Neural progenitor cell (in vitro differentiated cells): Measurements from ENCODE around the gene LDB2. TPM values are rescaled to one million over a fixed set of nuclear protein-coding genes. Genes with fewer than 3 reads are reported as not detected.

Experiments
- DNase-seq: peaks from one replicate; pipeline ENCODE4 v3.0.0-alpha.2; 2016; ENCODE audit warnings: low spot score
- H2AFZ ChIP-seq: fragments of 200-600 bp; sonication (generic); replicated peaks from 2 replicates; pipeline ENCODE4 v1.6.1; 2016; ENCODE audit warnings: antibody characterized with exemption
- H3F3A ChIP-seq: fragments of 200-600 bp; sonication (generic); 2 replicates; pipeline ENCODE4 v1.6.1; 2016; ENCODE audit warnings: antibody characterized with exemption, low read depth
- H3K27ac ChIP-seq: fragments of 200-600 bp; sonication (generic); 2 replicates; pipeline ENCODE4 v1.5.1; 2016; ENCODE audit warnings: mild to moderate bottlenecking
- H3K27me3 ChIP-seq: fragments of 200-600 bp; sonication (generic); 2 replicates; pipeline ENCODE4 v1.6.1; 2016; ENCODE audit warnings: mild to moderate bottlenecking, moderate library complexity
- H3K36me3 ChIP-seq: fragments of 200-600 bp; sonication (generic); 2 replicates; pipeline ENCODE4 v1.5.1; 2016
- H3K4me1 ChIP-seq: fragments of 200-600 bp; sonication (generic); 2 replicates; pipeline ENCODE4 v1.6.1; 2016; ENCODE audit warnings: mixed run types
- H3K4me2 ChIP-seq: fragments of 200-600 bp; sonication (generic); 2 replicates; pipeline ENCODE4 v1.6.1; 2016
- H3K4me3 ChIP-seq: fragments of 200-600 bp; sonication (generic); 2 replicates; pipeline ENCODE4 v1.5.1; 2016
- H3K79me2 ChIP-seq: fragments of 200-600 bp; sonication (generic); 2 replicates; pipeline ENCODE4 v1.6.1; 2016; ENCODE audit warnings: low read depth
- H3K9ac ChIP-seq: fragments of 200-600 bp; sonication (generic); 2 replicates; pipeline ENCODE4 v1.6.1; 2016
- H3K9me3 ChIP-seq: fragments of 200-600 bp; sonication (generic); 2 replicates; pipeline ENCODE4 v1.5.1; 2016; ENCODE audit warnings: low read depth
- H4K20me1 ChIP-seq: fragments of 200-600 bp; sonication (generic); 2 replicates; pipeline ENCODE4 v1.6.1; 2016; ENCODE audit warnings: low read depth
- H3K27ac Mint-ChIP-seq: 3 replicates; pipeline ENCODE4 v1.8.0; 2021; ENCODE audit warnings: mixed read lengths
- H3K27me3 Mint-ChIP-seq: 2 replicates; pipeline ENCODE4 v1.8.0; 2022; ENCODE audit warnings: low read depth, mild to moderate bottlenecking, inconsistent platforms, moderate library complexity, mixed read lengths; ENCODE audit not compliant: insufficient read depth
- H3K36me3 Mint-ChIP-seq: 3 replicates; pipeline ENCODE4 v1.8.0; 2021; ENCODE audit warnings: mixed read lengths
- H3K4me1 Mint-ChIP-seq: 3 replicates; pipeline ENCODE4 v1.8.0; 2021; ENCODE audit warnings: mixed read lengths
- H3K4me3 Mint-ChIP-seq: 3 replicates; pipeline ENCODE4 v1.8.0; 2021; ENCODE audit warnings: mild to moderate bottlenecking, moderate library complexity, mixed read lengths
- H3K9me3 Mint-ChIP-seq: 3 replicates; pipeline ENCODE4 v1.8.0; 2020; ENCODE audit warnings: mixed read lengths
- CTCF ChIP-seq: fragments of 200-600 bp; sonication (generic); IDR thresholded peaks from 2 replicates; pipeline ENCODE4 v1.5.1; 2017; ENCODE audit warnings: antibody characterized with exemption, mild to moderate bottlenecking
- EZH2 ChIP-seq: fragments of 200-600 bp; sonication (generic); IDR thresholded peaks from 2 replicates; pipeline ENCODE4 v1.6.1; 2017; ENCODE audit warnings: antibody characterized with exemption, mild to moderate bottlenecking, moderate library complexity
- EZH2phosphoT487 ChIP-seq: fragments of 200-600 bp; sonication (generic); IDR thresholded peaks from 2 replicates; pipeline ENCODE4 v1.6.1; 2017; ENCODE audit warnings: antibody characterized with exemption
- total RNA-seq: library from RNA; depleted of rRNA; stranded (reverse); fragments of >200 nt; gene quantifications from 2 replicates; pipeline ENCODE4 v1.2.3, GENCODE V29; 2015; ENCODE audit warnings: low replicate concordance

LDB2 gene
- total RNA-seq, 1 donor from 2014 or later, result 24.3 TPM

DNA sequence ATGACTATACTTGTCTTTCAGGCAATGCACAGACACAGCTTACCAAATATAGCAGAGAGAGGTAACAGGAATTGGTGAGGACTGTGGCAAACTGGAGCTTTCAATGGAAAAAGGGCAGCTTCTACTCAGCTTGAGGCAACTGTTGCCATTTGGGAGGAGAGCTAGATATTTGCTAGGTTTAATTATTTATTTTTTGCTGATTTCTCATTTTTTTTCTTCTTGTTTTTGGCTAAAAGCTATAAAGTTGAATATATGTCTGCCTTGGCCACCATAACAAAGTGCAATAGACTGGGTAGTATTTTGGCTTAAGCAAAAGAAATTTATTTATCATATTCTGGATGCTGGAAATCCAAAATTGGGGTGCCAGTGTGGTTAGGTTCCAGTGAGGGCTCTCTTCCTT, 93.9 kb downstream of the LDB2 start:
- Mint-ChIP-seq H3K27ac (no peak overlapping the region), H3K4me1 (no peaks in the 10 kb centered on the region), H3K9me3 (peaks cover 5% of the 10 kb centered on the region), H3K4me3 (no peak overlapping the region), H3K36me3 (peaks cover 7% of the 10 kb centered on the region), H3K27me3 (no peaks in the 10 kb centered on the region)
- TF ChIP-seq EZH2 (no peak), EZH2phosphoT487 (no peak), CTCF (no peak)
- no peak for DNase-seq
- no peak overlapping the region for H3K4me2 ChIP-seq
- H3K79me2 ChIP-seq, result no peaks in the 10 kb centered on the region
- no peaks in the 10 kb centered on the region for H3F3A ChIP-seq
- H3K9me3 ChIP-seq, result no peaks in the 10 kb centered on the region
- no peaks in the 10 kb centered on the region for H3K4me1 ChIP-seq
- no peak overlapping the region for H2AFZ ChIP-seq
- no peak overlapping the region for H3K27ac ChIP-seq
- H3K36me3 ChIP-seq, result no peaks in the 10 kb centered on the region
- H4K20me1 ChIP-seq, result no peaks in the 10 kb centered on the region
- no peaks in the 10 kb centered on the region for H3K27me3 ChIP-seq
- H3K9ac ChIP-seq, result no peak overlapping the region
- H3K4me3 ChIP-seq, result no peak overlapping the region

DNA sequence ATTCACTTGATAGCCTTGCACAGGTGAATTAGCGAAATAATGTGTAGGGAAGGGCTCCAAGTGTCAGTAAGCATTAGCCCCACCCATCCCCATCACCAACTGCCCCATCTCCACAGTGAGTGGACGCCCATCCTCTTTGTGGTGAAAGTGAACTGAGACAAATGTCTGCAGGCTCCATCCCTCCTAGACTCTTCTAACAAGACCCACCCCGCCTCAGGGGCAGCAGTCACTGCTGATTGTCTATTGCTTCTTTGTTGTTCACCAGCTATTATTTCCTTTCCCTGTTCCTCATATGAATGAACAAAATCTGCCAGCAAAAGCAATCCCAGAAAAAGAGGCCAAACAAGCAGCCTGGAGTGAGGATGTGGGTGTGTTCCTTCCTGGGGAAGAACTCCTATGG, 96.4 kb downstream of the LDB2 start:
- H3K79me2 ChIP-seq, result no peaks in the 10 kb centered on the region
- no peaks in the 10 kb centered on the region for H3K36me3 ChIP-seq
- Mint-ChIP-seq H3K4me1 (no peaks in the 10 kb centered on the region), H3K27ac (no peak overlapping the region), H3K27me3 (no peaks in the 10 kb centered on the region), H3K36me3 (peaks cover 7% of the 10 kb centered on the region), H3K9me3 (peaks cover 5% of the 10 kb centered on the region), H3K4me3 (no peak overlapping the region)
- TF ChIP-seq EZH2 (no peak), EZH2phosphoT487 (no peak), CTCF (no peak)
- H3K4me3 ChIP-seq, result no peak overlapping the region
- H3K9ac ChIP-seq, result no peak overlapping the region
- H3K27me3 ChIP-seq, result no peaks in the 10 kb centered on the region
- no peak overlapping the region for H3K27ac ChIP-seq
- H4K20me1 ChIP-seq, result no peaks in the 10 kb centered on the region
- no peaks in the 10 kb centered on the region for H3F3A ChIP-seq
- no peaks in the 10 kb centered on the region for H3K4me1 ChIP-seq
- H3K4me2 ChIP-seq, result no peak overlapping the region
- H2AFZ ChIP-seq, result no peak overlapping the region
- DNase-seq, result no peak
- no peaks in the 10 kb centered on the region for H3K9me3 ChIP-seq

DNA sequence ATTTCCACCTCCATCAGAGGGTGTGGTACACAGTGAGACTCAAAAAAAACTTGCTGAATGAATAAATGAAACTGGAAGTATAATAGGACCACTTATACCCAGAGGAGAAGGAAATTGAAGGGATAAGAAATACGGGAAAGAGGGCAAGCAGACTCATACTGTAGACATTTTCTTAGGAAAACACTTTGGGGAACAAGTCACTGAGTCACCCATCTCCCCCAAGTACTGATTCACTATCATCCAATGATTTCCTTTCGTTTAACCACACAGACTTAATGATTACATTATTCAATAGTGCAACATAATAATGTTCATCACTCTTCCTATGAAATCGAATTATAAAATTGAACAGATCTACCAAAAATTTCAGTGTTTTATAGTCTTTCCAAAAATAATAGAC, 97.1 kb downstream of the LDB2 start:
- DNase-seq, result no peak
- Mint-ChIP-seq H3K4me3 (no peak overlapping the region), H3K36me3 (peaks cover 7% of the 10 kb centered on the region), H3K4me1 (no peaks in the 10 kb centered on the region), H3K27me3 (no peaks in the 10 kb centered on the region), H3K9me3 (peaks cover 5% of the 10 kb centered on the region), H3K27ac (no peak overlapping the region)
- H3K9ac ChIP-seq, result no peak overlapping the region
- H3K4me2 ChIP-seq, result no peak overlapping the region
- no peak for TF ChIP-seq EZH2phosphoT487
- TF ChIP-seq CTCF, result no peak
- no peak for TF ChIP-seq EZH2
- H3K4me3 ChIP-seq, result no peak overlapping the region
- H3K27me3 ChIP-seq, result no peaks in the 10 kb centered on the region
- no peaks in the 10 kb centered on the region for H3F3A ChIP-seq
- no peaks in the 10 kb centered on the region for H3K9me3 ChIP-seq
- no peak overlapping the region for H3K27ac ChIP-seq
- no peaks in the 10 kb centered on the region for H3K79me2 ChIP-seq
- H4K20me1 ChIP-seq, result no peaks in the 10 kb centered on the region
- H3K4me1 ChIP-seq, result no peaks in the 10 kb centered on the region
- no peaks in the 10 kb centered on the region for H3K36me3 ChIP-seq
- H2AFZ ChIP-seq, result no peak overlapping the region
